Keratinocyte (primary cell): Measurements from ENCODE around the gene FBLN7. TPM values are rescaled to one million over a fixed set of nuclear protein-coding genes. Genes with fewer than 3 reads are reported as not detected.

Experiments used
- DNase-seq: peaks from one replicate; pipeline ENCODE4 v3.0.0-alpha.2; 2011; ENCODE audit warnings: low read depth, missing footprints, low spot score
- FAIRE-seq: peaks from 2 replicates; lab custom pipeline; 2011; peaks lifted over from hg19 to GRCh38; lab: Jason Lieb, UNC
- H2AFZ ChIP-seq: 2 replicates; pipeline ENCODE4 v1.6.0; 2012; ENCODE audit warnings: low read length, control low read depth, inconsistent platforms; ENCODE audit not compliant: control insufficient read depth
- H3K27ac ChIP-seq: 2 replicates; pipeline ENCODE4 v1.5.1; 2011; ENCODE audit warnings: low read length; ENCODE audit not compliant: control insufficient read depth, insufficient read depth
- H3K27me3 ChIP-seq: 3 replicates; pipeline ENCODE4 v1.6.0; 2011; ENCODE audit warnings: low read length; ENCODE audit not compliant: control insufficient read depth, insufficient read depth; ENCODE audit errors: extremely low read depth
- H3K36me3 ChIP-seq, 2 experiments: 2 replicates in 1 of 2; 3 replicates in 1 of 2; pipeline ENCODE4 v1.5.1; 2011; ENCODE audit warnings: low read length in 2 of 2, mild to moderate bottlenecking in 1 of 2; ENCODE audit not compliant: control insufficient read depth in 2 of 2, insufficient read depth in 2 of 2; ENCODE audit errors: extremely low read depth in 1 of 2
- H3K4me1 ChIP-seq: 3 replicates; pipeline ENCODE4 v1.5.1; 2011; ENCODE audit warnings: low read length; ENCODE audit not compliant: control insufficient read depth, insufficient read depth; ENCODE audit errors: extremely low read depth
- H3K4me2 ChIP-seq: 3 replicates; pipeline ENCODE4 v1.6.0; 2011; ENCODE audit warnings: low read depth, low read length; ENCODE audit not compliant: control insufficient read depth, insufficient read depth; ENCODE audit errors: extremely low read depth
- H3K4me3 ChIP-seq, 3 experiments: fragments of 200-600 bp in 1 of 3; sonication (generic) in 1 of 3; 2 replicates in 2 of 3; 3 replicates in 1 of 3; pipeline ENCODE4 v1.5.1; 2011 to 2016; ENCODE audit warnings: low read length in 3 of 3, mild to moderate bottlenecking in 3 of 3, control low read depth in 2 of 3, inconsistent platforms in 1 of 3, low read depth in 1 of 3, mixed read lengths in 1 of 3, mixed run types in 1 of 3, moderate library complexity in 1 of 3; ENCODE audit not compliant: control insufficient read depth in 2 of 3, insufficient read depth in 2 of 3; ENCODE audit errors: extremely low read depth in 1 of 3
- H3K79me2 ChIP-seq: 2 replicates; pipeline ENCODE4 v1.6.0; 2012; ENCODE audit warnings: low read length; ENCODE audit not compliant: control insufficient read depth, insufficient read depth
- H3K9ac ChIP-seq: 3 replicates; pipeline ENCODE4 v1.6.0; 2011; ENCODE audit warnings: low read length; ENCODE audit not compliant: control insufficient read depth, insufficient read depth; ENCODE audit errors: extremely low read depth
- H3K9me1 ChIP-seq: 3 replicates; pipeline ENCODE4 v1.6.0; 2011; ENCODE audit warnings: low read length; ENCODE audit not compliant: control insufficient read depth, insufficient read depth; ENCODE audit errors: extremely low read depth
- H3K9me3 ChIP-seq: 2 replicates; pipeline ENCODE4 v1.5.1; 2012; ENCODE audit warnings: low read depth, low read length; ENCODE audit not compliant: control insufficient read depth
- H4K20me1 ChIP-seq: 3 replicates; pipeline ENCODE4 v1.6.0; 2011; ENCODE audit warnings: low read length; ENCODE audit not compliant: control insufficient read depth, insufficient read depth; ENCODE audit errors: extremely low read depth
- CTCF ChIP-seq, 3 experiments: IDR thresholded peaks in 1 of 3; conservative IDR thresholded peaks in 1 of 3; optimal IDR thresholded peaks in 1 of 3; 2 replicates in 2 of 3; 3 replicates in 1 of 3; pipeline versions ENCODE3 to v1.5.1; 2011; ENCODE audit warnings: low read length in 3 of 3, mild to moderate bottlenecking in 3 of 3, moderate library complexity in 2 of 3, control low read depth in 1 of 3, inconsistent platforms in 1 of 3; ENCODE audit not compliant: insufficient read depth in 2 of 3; ENCODE audit errors: extremely low read depth in 1 of 3
- EZH2 ChIP-seq: IDR thresholded peaks from one replicate; pipeline ENCODE4 v1.6.1; 2012; ENCODE audit warnings: inconsistent platforms, mild to moderate bottlenecking, low read length, moderate library complexity
- dilution Hi-C: fragments of 300-500 bp; cut with MboI; formaldehyde crosslinking; loops from one replicate; pipeline ENCODE4 v1.7.0; 2020; ENCODE audit warnings: low sequenced_read_pairs; ENCODE audit not compliant: extremely low pct_ligation_motif_present
- polyA plus RNA-seq, 5 experiments: library from polyadenylated mRNA; depleted of rRNA in 3 of 5; stranded (reverse) in 3 of 5; stranded (forward) in 1 of 5; unstranded in 1 of 5; fragments of >200 nt; gene quantifications; 1 replicate in 1 of 5; 2 replicates in 3 of 5; 3 replicates in 1 of 5; pipeline versions ENCODE4 v1.2.1 to v1.2.3, GENCODE V29; 2011 to 2012; ENCODE audit warnings: missing spikeins in 2 of 5, low read depth in 1 of 5, low replicate concordance in 1 of 5

Gene FBLN7
- polyA plus RNA-seq, 1 donor (not counting 4 experiments of a cell fraction or from before 2014, with no cell fraction given): not detected

- no peak overlapping the region for H3K4me3 ChIP-seq
- no peaks in the 10 kb centered on the region for H3K27me3 ChIP-seq
- H2AFZ ChIP-seq: no peak overlapping the region
- no peaks in the 10 kb centered on the region for H3K4me1 ChIP-seq
- no peaks in the 10 kb centered on the region for H4K20me1 ChIP-seq
- dilution Hi-C loops: no loop called here
- no peaks in the 10 kb centered on the region for H3K36me3 ChIP-seq
- no peaks in the 10 kb centered on the region for H3K9me1 ChIP-seq
- H3K4me2 ChIP-seq: no peak overlapping the region
- no peak overlapping the region for H3K27ac ChIP-seq
- H3K79me2 ChIP-seq: no peaks in the 10 kb centered on the region
- no peak overlapping the region for H3K9ac ChIP-seq
- DNase-seq (no peak), FAIRE-seq (no peak)
- TF ChIP-seq CTCF (optimal IDR thresholded peaks at IDR 0.05 in 1 of 3, IDR thresholded peaks at IDR 0.05 in 1 of 3, conservative IDR thresholded peaks at IDR 0.05 in 1 of 3; ENCODE audit: extremely low read depth in 1 of 3, insufficient read depth in 2 of 3, low read length in 3 of 3) (no peak), EZH2 (no peak)
- H3K9me3 ChIP-seq: no peaks in the 10 kb centered on the region
Observed at GRCh38 chr2:112162341-112162740, 24.2 kb downstream of the FBLN7 start.

- Histone ChIP-seq H4K20me1 (no peaks in the 10 kb centered on the region), H3K4me2 (no peak overlapping the region), H3K79me2 (no peaks in the 10 kb centered on the region), H3K9me3 (no peaks in the 10 kb centered on the region), H3K9me1 (no peaks in the 10 kb centered on the region), H3K27me3 (no peaks in the 10 kb centered on the region), H3K9ac (no peak overlapping the region), H2AFZ (no peak overlapping the region), H3K27ac (no peak overlapping the region), H3K4me3 (no peak overlapping the region), H3K36me3 (no peaks in the 10 kb centered on the region), H3K4me1 (no peaks in the 10 kb centered on the region)
- FAIRE-seq (no peak), DNase-seq (no peak)
- dilution Hi-C loops: no loop called here
- no peak for TF ChIP-seq CTCF (optimal IDR thresholded peaks at IDR 0.05 in 1 of 3, IDR thresholded peaks at IDR 0.05 in 1 of 3, conservative IDR thresholded peaks at IDR 0.05 in 1 of 3; ENCODE audit: extremely low read depth in 1 of 3, insufficient read depth in 2 of 3, low read length in 3 of 3)
- no peak for TF ChIP-seq EZH2
Observed at GRCh38 chr2:112162956-112163355, 24.8 kb downstream of the FBLN7 start.
